ENCODE results near the gene MRPL44.
"Not testable (repeated sequence)": the region's sequence is repeated elsewhere in the genome, so short reads cannot be mapped to it uniquely, and the experiment has no call there.

Gene MRPL44

GRCh38 chr2:223936862-223937326 lies 20.4 kb upstream of the MRPL44 start:
- no peak for DNase-seq

GRCh38 chr2:223937535-223937934 lies 19.7 kb upstream of the MRPL44 start:
- no peak for DNase-seq

GRCh38 chr2:223939438-223939837 lies 17.8 kb upstream of the MRPL44 start:
- DNase-seq: not testable (repeated sequence)

- DNase-seq: no peak
Measured at GRCh38 chr2:223941579-223942277, 15.5 kb upstream of the MRPL44 start.

GRCh38 chr2:223943135-223943534 lies 14.1 kb upstream of the MRPL44 start:
- DNase-seq: no peak

- DNase-seq: no peak
Measured at GRCh38 chr2:223943561-223944008, 13.7 kb upstream of the MRPL44 start.

GRCh38 chr2:223944166-223944702 lies 13.0 kb upstream of the MRPL44 start:
- no peak for DNase-seq

GRCh38 chr2:223944703-223945531 lies 12.3 kb upstream of the MRPL44 start, which contains the start of gene WDFY1:
Gene WDFY1 (minus strand): TSS chr2:223945335. CDS start chr2:223945284, 51 bp downstream.
- DNase-seq: peak; percentile 94

GRCh38 chr2:223945755-223946154 lies 11.5 kb upstream of the MRPL44 start:
- DNase-seq: no peak

- DNase-seq: no peak
Measured at GRCh38 chr2:223947711-223948205, 9.5 kb upstream of the MRPL44 start.

GRCh38 chr2:223949241-223949840 lies 7.9 kb upstream of the MRPL44 start:
- no peak for DNase-seq

- no peak for DNase-seq
Measured at GRCh38 chr2:223950448-223951347, 6.6 kb upstream of the MRPL44 start.

- DNase-seq: no peak
Measured at GRCh38 chr2:223952280-223952968, 4.8 kb upstream of the MRPL44 start.

GRCh38 chr2:223954401-223954800 lies 2.9 kb upstream of the MRPL44 start:
- no peak for DNase-seq

GRCh38 chr2:223956300-223956699 lies 963 bp upstream of the MRPL44 start:
- no peak for DNase-seq

GRCh38 chr2:223959688-223960087 lies 2.4 kb downstream of the MRPL44 start:
- DNase-seq: peak; percentile 47

- DNase-seq: no peak
Measured at GRCh38 chr2:223967981-223968380, 10.7 kb downstream of the MRPL44 start.

GRCh38 chr2:223969315-223969714 lies 12.1 kb downstream of the MRPL44 start:
- DNase-seq: no peak

GRCh38 chr2:223969856-223970255 lies 12.6 kb downstream of the MRPL44 start:
- no peak for DNase-seq

- peak; percentile 79 for DNase-seq
Measured at GRCh38 chr2:223970343-223971128, 13.3 kb downstream of the MRPL44 start.

All from midbrain (tissue), 1 donor.